ENCODE results near the gene DIS3L2. TPM values are rescaled to one million over a fixed set of nuclear protein-coding genes. Genes with fewer than 3 reads are reported as not detected.

The DIS3L2 gene
- total and polyA plus RNA-seq, 2 experiments from 2014 or later: 15.2 to 25.3 TPM

- Mint-ChIP-seq H3K27ac (no peak overlapping the region), H3K4me1 (peaks cover 25% of the 10 kb centered on the region), H3K27me3 (ENCODE audit: insufficient read depth, low read depth, poor library complexity) (peaks cover 7% of the 10 kb centered on the region), H3K9me3 (peaks cover 3% of the 10 kb centered on the region; the same call in 2 of the 3 replicates), H3K4me3 (no peak overlapping the region), H3K36me3 (ENCODE audit: low read depth) (no peaks in the 10 kb centered on the region)
- Histone ChIP-seq H3K4me1 (ENCODE audit: insufficient read depth) (no peaks in the 10 kb centered on the region; the same call in 1 of the 2 replicates), H3K79me2 (replicated peaks; ENCODE audit: insufficient read depth) (no peaks in the 10 kb centered on the region), H3K27me3 (ENCODE audit: insufficient read depth) (no peaks in the 10 kb centered on the region), H3K4me3 (no peak overlapping the region), H3K36me3 (ENCODE audit: insufficient read depth) (no peaks in the 10 kb centered on the region), H3K4me2 (no peak overlapping the region), H3K9me2 (ENCODE audit: insufficient read depth) (no peaks in the 10 kb centered on the region), H3F3A (replicated peaks; ENCODE audit: low read depth) (no peaks in the 10 kb centered on the region), H3K27ac (ENCODE audit: low read depth) (no peak overlapping the region), H2AFZ (no peak overlapping the region), H4K20me1 (replicated peaks; ENCODE audit: insufficient read depth) (no peaks in the 10 kb centered on the region)
- DNase-seq (ENCODE audit: low spot score) (no peak), ATAC-seq (no peak)
- TF ChIP-seq NANOG (IDR thresholded peaks at IDR 0.05; ENCODE audit: borderline replicate concordance): no peak
- no peak for TF ChIP-seq REST (IDR thresholded peaks at IDR 0.05; ENCODE audit: unreplicated experiment)
- TF ChIP-seq JUNB (IDR thresholded peaks at IDR 0.05; ENCODE audit: unreplicated experiment): no peak
- TF ChIP-seq POLR2AphosphoS5 (IDR thresholded peaks at IDR 0.05; ENCODE audit: low read depth): no peak
- no peak for TF ChIP-seq CREB1 (CRISPR knock-in tag; IDR thresholded peaks at IDR 0.05; ENCODE audit: low read depth)
- TF ChIP-seq, protein P1, sequence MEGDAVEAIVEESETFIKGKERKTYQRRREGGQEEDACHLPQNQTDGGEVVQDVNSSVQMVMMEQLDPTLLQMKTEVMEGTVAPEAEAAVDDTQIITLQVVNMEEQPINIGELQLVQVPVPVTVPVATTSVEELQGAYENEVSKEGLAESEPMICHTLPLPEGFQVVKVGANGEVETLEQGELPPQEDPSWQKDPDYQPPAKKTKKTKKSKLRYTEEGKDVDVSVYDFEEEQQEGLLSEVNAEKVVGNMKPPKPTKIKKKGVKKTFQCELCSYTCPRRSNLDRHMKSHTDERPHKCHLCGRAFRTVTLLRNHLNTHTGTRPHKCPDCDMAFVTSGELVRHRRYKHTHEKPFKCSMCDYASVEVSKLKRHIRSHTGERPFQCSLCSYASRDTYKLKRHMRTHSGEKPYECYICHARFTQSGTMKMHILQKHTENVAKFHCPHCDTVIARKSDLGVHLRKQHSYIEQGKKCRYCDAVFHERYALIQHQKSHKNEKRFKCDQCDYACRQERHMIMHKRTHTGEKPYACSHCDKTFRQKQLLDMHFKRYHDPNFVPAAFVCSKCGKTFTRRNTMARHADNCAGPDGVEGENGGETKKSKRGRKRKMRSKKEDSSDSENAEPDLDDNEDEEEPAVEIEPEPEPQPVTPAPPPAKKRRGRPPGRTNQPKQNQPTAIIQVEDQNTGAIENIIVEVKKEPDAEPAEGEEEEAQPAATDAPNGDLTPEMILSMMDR (conservative IDR thresholded peaks at IDR 0.05; ENCODE audit: low read depth in 2 of 2): no peak
- no peak for TF ChIP-seq ZNF114 (CRISPR knock-in tag; IDR thresholded peaks at IDR 0.05)
- TF ChIP-seq STAT1 (IDR thresholded peaks at IDR 0.05; ENCODE audit: unreplicated experiment): no peak
- no peak for TF ChIP-seq ZNF331 (CRISPR knock-in tag; IDR thresholded peaks at IDR 0.05; ENCODE audit: low read depth)
- no peak for TF ChIP-seq ZNF462 (CRISPR knock-in tag; IDR thresholded peaks at IDR 0.05)
- TF ChIP-seq EZH2phosphoT487 (IDR thresholded peaks at IDR 0.05; ENCODE audit: unreplicated experiment): no peak
- TF ChIP-seq ETS1 (IDR thresholded peaks at IDR 0.05): no peak
- no peak for TF ChIP-seq EZH2 (IDR thresholded peaks at IDR 0.05; ENCODE audit: low read depth, unreplicated experiment)
These were observed 402.5 kb downstream of the DIS3L2 start for GRCh38 chr2:232363784-232364615.
